PC-3 (cell line): ENCODE results near the gene MFSD6L. TPM values are rescaled to one million over a fixed set of nuclear protein-coding genes. Genes with fewer than 3 reads are reported as not detected.

ENCODE experiments used
- ATAC-seq: fragments of 200-7000 bp; cut with Tn5 transposase; 2 replicates; pipeline ENCODE4 v1.9.1; 2020; ENCODE audit warnings: mild to moderate bottlenecking, moderate library complexity
- BruUV-seq: library from RNA; stranded (reverse); fragments of 400-500 nt; replicated peaks from 2 replicates; lab custom pipeline; 2021; lab: Mats Ljungman, UMichigan
- CTCF ChIA-PET: fragments of 300-600 bp; sonication (Branson Sonifier 250); formaldehyde crosslinking; loops from one replicate; lab custom pipeline; 2022; ENCODE audit warnings: antibody characterized with exemption; lab: Charles Lee
- POLR2A ChIA-PET: fragments of 300-600 bp; sonication (Branson Sonifier 250); formaldehyde crosslinking; loops from one replicate; lab custom pipeline; 2022; ENCODE audit warnings: antibody characterized with exemption; ENCODE audit not compliant: unreplicated experiment; lab: Charles Lee
- DNase-seq: peaks from one replicate; pipeline ENCODE4 v3.0.0-alpha.2; 2015
- H2AFZ ChIP-seq: fragments of 300-600 bp; sonication (generic); 2 replicates; pipeline ENCODE4 v1.6.0; 2016; ENCODE audit warnings: antibody characterized with exemption, low read length
- H3F3A ChIP-seq: fragments of 300-600 bp; sonication (generic); one replicate; pipeline ENCODE4 v1.6.0; 2017; ENCODE audit warnings: antibody characterized with exemption, low read length, control low read depth, mild to moderate bottlenecking; ENCODE audit not compliant: unreplicated experiment
- H3K27ac ChIP-seq: fragments of 300-600 bp; sonication (generic); 2 replicates; pipeline ENCODE4 v1.5.1; 2016; ENCODE audit warnings: mild to moderate bottlenecking, low read length
- H3K27me3 ChIP-seq: fragments of 300-600 bp; sonication (generic); 2 replicates; pipeline ENCODE4 v1.6.1; 2016; ENCODE audit warnings: low read length, mixed read lengths
- H3K36me3 ChIP-seq: fragments of 300-600 bp; sonication (generic); 2 replicates; pipeline ENCODE4 v1.6.1; 2016; ENCODE audit warnings: low read depth, mixed run types, low read length, mixed read lengths
- H3K4me1 ChIP-seq: fragments of 300-600 bp; sonication (generic); 2 replicates; pipeline ENCODE4 v1.5.1; 2016; ENCODE audit warnings: low read length; ENCODE audit not compliant: insufficient read depth
- H3K4me2 ChIP-seq: fragments of 300-600 bp; sonication (generic); 2 replicates; pipeline ENCODE4 v1.6.0; 2016; ENCODE audit warnings: low read length
- H3K4me3 ChIP-seq: fragments of 300-600 bp; sonication (generic); 2 replicates; pipeline ENCODE4 v1.5.1; 2016; ENCODE audit warnings: mild to moderate bottlenecking, low read length, mixed read lengths
- H3K79me2 ChIP-seq: fragments of 300-600 bp; sonication (generic); 2 replicates; pipeline ENCODE4 v1.6.1; 2017; ENCODE audit warnings: low read length, mixed read lengths
- H3K9ac ChIP-seq: fragments of 300-600 bp; sonication (generic); 2 replicates; pipeline ENCODE4 v1.6.0; 2016; ENCODE audit warnings: mild to moderate bottlenecking, low read length
- H3K9me2 ChIP-seq: fragments of 300-600 bp; sonication (generic); replicated peaks from 2 replicates; pipeline ENCODE4 v1.6.1; 2016; ENCODE audit warnings: mixed run types, low read length, mixed read lengths
- H3K9me3 ChIP-seq: fragments of 300-600 bp; sonication (generic); 2 replicates; pipeline ENCODE4 v1.6.1; 2016; ENCODE audit warnings: low read length, mixed read lengths
- H4K20me1 ChIP-seq: fragments of 300-600 bp; sonication (generic); 2 replicates; pipeline ENCODE4 v1.6.1; 2016; ENCODE audit warnings: low read length, mixed read lengths
- EZH2 ChIP-seq: fragments of 300-600 bp; sonication (generic); IDR thresholded peaks from one replicate; pipeline ENCODE4 v1.6.1; 2017; ENCODE audit warnings: antibody characterized with exemption, mild to moderate bottlenecking, low read length; ENCODE audit not compliant: unreplicated experiment
- EZH2phosphoT487 ChIP-seq: fragments of 300-600 bp; sonication (generic); IDR thresholded peaks from 2 replicates; pipeline ENCODE4 v1.6.1; 2018; ENCODE audit warnings: mild to moderate bottlenecking, antibody characterized with exemption, low read length, borderline replicate concordance
- intact Hi-C: fragments of 100-400 bp; cut with micrococcal nuclease; formaldehyde crosslinking; loops from 2 replicates; pipeline ENCODE4 v1.9.0; 2023
- total RNA-seq: library from RNA; depleted of rRNA; stranded (reverse); fragments of >200 nt; gene quantifications from 2 replicates; pipeline ENCODE4 v1.2.3, GENCODE V29; 2014
- TF ChIP-seq, protein P1 (sequence below): fragments of 300-600 bp; sonication (generic); conservative IDR thresholded peaks from 2 replicates; pipeline ENCODE4 v1.5.1; 2017; ENCODE audit warnings: antibody characterized with exemption, low read depth, mild to moderate bottlenecking, low read length

Gene MFSD6L
- total RNA-seq, 1 experiment from 2014 or later, result 0.07 TPM

DNA sequence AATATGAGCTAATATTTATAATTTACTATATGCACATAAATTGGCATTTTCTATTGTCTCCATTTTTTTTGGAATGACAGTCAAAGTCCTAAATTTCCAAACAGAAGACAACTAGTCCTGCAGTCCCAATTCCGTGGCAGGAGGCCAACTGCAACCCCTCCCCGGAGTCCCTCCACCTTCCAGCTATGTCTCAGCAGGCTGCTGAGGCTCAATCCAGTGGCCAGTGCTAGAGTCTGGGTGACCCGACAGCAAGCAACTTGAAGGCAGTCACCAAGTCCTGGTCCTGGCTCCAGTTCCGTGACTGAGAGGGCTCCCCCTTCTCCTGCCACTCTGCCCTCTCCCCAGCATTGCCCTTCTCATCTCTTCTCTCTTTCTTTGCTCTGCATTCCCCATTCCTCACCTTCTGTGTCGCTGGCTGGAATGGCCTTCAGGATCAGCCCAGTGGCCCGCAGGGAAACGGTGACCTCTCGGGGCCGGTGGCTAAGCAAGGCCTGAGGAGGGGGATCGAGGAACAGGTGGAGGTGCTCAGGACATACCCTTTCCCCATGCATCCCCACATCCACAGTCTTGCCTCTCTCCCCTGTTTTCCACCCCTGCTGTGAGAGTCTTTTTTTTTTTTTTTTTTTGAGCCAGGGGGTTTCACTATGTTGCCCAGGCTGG is 22.4 kb upstream of the MFSD6L start:
- CTCF ChIA-PET, result no interaction called here
- Histone ChIP-seq H4K20me1 (no peaks in the 10 kb centered on the region), H3K4me2 (no peak overlapping the region), H2AFZ (no peak overlapping the region), H3K9ac (no peak overlapping the region), H3K4me3 (no peak overlapping the region), H3K36me3 (no peaks in the 10 kb centered on the region), H3K9me3 (no peaks in the 10 kb centered on the region), H3K27ac (no peak overlapping the region), H3F3A (no peaks in the 10 kb centered on the region), H3K27me3 (peaks cover 9% of the 10 kb centered on the region), H3K9me2 (no peaks in the 10 kb centered on the region), H3K4me1 (no peaks in the 10 kb centered on the region), H3K79me2 (no peaks in the 10 kb centered on the region)
- TF ChIP-seq EZH2 (no peak), EZH2phosphoT487 (no peak)
- TF ChIP-seq, protein P1, sequence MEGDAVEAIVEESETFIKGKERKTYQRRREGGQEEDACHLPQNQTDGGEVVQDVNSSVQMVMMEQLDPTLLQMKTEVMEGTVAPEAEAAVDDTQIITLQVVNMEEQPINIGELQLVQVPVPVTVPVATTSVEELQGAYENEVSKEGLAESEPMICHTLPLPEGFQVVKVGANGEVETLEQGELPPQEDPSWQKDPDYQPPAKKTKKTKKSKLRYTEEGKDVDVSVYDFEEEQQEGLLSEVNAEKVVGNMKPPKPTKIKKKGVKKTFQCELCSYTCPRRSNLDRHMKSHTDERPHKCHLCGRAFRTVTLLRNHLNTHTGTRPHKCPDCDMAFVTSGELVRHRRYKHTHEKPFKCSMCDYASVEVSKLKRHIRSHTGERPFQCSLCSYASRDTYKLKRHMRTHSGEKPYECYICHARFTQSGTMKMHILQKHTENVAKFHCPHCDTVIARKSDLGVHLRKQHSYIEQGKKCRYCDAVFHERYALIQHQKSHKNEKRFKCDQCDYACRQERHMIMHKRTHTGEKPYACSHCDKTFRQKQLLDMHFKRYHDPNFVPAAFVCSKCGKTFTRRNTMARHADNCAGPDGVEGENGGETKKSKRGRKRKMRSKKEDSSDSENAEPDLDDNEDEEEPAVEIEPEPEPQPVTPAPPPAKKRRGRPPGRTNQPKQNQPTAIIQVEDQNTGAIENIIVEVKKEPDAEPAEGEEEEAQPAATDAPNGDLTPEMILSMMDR, result no peak
- POLR2A ChIA-PET, result no interaction called here
- ATAC-seq, result no peak
- no TSS peak for BruUV-seq
- DNase-seq, result no peak
- intact Hi-C loops, result no loop called here

DNA sequence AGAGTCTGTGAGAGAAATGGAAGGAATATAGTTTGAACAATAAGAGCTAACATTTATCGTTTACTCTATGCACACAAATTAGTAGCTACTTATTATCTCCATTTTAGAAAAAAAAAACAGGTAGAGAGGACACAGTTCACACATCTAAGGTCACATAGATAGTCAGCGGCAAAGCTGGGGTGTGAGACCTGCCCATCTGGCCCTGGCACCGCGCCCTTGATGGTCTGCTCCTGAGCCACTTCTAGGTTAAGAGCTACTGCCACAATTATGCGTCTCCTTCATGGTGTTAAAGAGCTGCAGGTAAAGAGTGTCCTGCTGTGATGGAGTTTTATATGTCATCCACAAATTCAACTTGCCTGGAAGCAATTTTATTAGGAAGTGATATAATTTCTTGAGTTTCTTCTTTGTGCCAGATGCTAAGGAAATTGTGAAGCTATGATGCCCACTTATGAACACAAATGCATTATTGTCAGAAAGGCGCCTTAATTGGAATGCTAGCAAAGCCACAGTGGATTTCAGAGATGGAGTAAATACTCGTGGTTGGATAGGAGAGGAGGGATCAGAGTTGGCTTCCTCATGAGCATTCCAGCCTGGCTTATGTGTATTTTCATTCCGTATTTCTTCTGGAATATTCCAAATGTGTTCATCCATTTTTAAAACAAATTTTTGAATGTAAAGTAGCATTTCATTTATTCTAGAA is 21.3 kb upstream of the MFSD6L start:
- Histone ChIP-seq H3K4me2 (no peak overlapping the region), H3K9me3 (no peaks in the 10 kb centered on the region), H2AFZ (no peak overlapping the region), H3K27ac (no peak overlapping the region), H3K36me3 (no peaks in the 10 kb centered on the region), H3K79me2 (no peaks in the 10 kb centered on the region), H3K9ac (no peak overlapping the region), H3K9me2 (no peaks in the 10 kb centered on the region), H3K4me1 (no peaks in the 10 kb centered on the region), H3F3A (no peaks in the 10 kb centered on the region), H4K20me1 (no peaks in the 10 kb centered on the region), H3K4me3 (no peak overlapping the region), H3K27me3 (peaks cover 13% of the 10 kb centered on the region)
- ATAC-seq (no peak), DNase-seq (no peak)
- ChIA-PET POLR2A (no interaction called here), CTCF (no interaction called here)
- no TSS peak for BruUV-seq
- TF ChIP-seq EZH2, result no peak
- TF ChIP-seq, protein P1, result no peak
- no peak for TF ChIP-seq EZH2phosphoT487
- intact Hi-C loops, result no loop called here
